ENCODE measurements around the gene PCDH9.

PCDH9 gene

GRCh38 chr13:67210208-67210607 is 19.9 kb downstream of the PCDH9 start:
- TF ChIP-seq, protein P1, sequence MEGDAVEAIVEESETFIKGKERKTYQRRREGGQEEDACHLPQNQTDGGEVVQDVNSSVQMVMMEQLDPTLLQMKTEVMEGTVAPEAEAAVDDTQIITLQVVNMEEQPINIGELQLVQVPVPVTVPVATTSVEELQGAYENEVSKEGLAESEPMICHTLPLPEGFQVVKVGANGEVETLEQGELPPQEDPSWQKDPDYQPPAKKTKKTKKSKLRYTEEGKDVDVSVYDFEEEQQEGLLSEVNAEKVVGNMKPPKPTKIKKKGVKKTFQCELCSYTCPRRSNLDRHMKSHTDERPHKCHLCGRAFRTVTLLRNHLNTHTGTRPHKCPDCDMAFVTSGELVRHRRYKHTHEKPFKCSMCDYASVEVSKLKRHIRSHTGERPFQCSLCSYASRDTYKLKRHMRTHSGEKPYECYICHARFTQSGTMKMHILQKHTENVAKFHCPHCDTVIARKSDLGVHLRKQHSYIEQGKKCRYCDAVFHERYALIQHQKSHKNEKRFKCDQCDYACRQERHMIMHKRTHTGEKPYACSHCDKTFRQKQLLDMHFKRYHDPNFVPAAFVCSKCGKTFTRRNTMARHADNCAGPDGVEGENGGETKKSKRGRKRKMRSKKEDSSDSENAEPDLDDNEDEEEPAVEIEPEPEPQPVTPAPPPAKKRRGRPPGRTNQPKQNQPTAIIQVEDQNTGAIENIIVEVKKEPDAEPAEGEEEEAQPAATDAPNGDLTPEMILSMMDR (IDR thresholded peaks at IDR 0.05; ENCODE audit: borderline replicate concordance, insufficient read depth, low read depth, low read length), result no peak
- no peak overlapping the region for H3K4me3 ChIP-seq (ENCODE audit: low read depth, low read length)

GRCh38 chr13:67208552-67208951 is 21.6 kb downstream of the PCDH9 start:
- TF ChIP-seq, protein P1 (IDR thresholded peaks at IDR 0.05; ENCODE audit: borderline replicate concordance, insufficient read depth, low read depth, low read length), result no peak
- no peak overlapping the region for H3K4me3 ChIP-seq (ENCODE audit: low read depth, low read length)

- TF ChIP-seq, protein P1 (IDR thresholded peaks at IDR 0.05; ENCODE audit: borderline replicate concordance, insufficient read depth, low read depth, low read length), result no peak
- H3K4me3 ChIP-seq (ENCODE audit: low read depth, low read length), result no peak overlapping the region
These were observed 25.4 kb downstream of the PCDH9 start for GRCh38 chr13:67204764-67205163.

DNA sequence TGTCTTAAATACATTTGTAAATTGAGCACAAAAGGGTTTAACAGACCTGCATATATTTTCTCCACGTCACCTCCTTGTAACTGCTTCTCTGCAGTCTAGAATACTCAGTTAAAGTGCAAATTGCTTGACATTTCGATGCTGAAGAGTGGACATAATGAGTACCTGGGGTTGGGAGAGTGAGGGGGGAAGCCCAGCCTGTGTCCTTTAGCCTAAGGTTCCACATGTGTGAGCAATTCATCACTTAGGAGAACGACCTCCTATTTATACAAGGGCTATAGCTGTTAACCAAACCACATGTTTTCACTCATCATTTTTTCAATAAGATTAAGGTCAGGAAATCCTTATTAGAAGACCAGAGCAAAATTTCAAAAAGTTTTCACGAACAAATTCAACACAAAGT is 29.5 kb downstream of the PCDH9 start:
- H3K4me3 ChIP-seq (ENCODE audit: low read depth, low read length), result no peak overlapping the region
- TF ChIP-seq, protein P1 (IDR thresholded peaks at IDR 0.05; ENCODE audit: borderline replicate concordance, insufficient read depth, low read depth, low read length), result no peak

DNA sequence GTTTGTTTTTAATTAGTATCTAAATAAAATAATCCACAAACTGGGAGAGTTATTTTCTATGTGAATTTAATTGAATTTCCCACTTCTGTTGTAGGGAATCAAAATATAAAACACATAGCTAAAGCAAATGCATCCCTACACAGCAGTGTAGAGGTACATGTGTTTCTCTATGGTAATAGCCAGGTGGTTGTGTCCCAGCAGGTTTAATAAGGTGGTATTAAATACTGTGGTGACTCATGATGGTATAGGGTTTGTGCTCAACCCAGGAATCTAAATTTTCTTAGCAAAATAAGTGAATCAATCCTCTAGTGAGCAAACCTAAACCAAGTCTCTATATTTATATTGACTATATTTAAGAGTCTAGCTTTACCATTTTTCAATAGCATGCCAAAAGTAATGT is 30.0 kb downstream of the PCDH9 start:
- no peak overlapping the region for H3K4me3 ChIP-seq (ENCODE audit: low read depth, low read length)
- TF ChIP-seq, protein P1 (IDR thresholded peaks at IDR 0.05; ENCODE audit: borderline replicate concordance, insufficient read depth, low read depth, low read length), result no peak

DNA sequence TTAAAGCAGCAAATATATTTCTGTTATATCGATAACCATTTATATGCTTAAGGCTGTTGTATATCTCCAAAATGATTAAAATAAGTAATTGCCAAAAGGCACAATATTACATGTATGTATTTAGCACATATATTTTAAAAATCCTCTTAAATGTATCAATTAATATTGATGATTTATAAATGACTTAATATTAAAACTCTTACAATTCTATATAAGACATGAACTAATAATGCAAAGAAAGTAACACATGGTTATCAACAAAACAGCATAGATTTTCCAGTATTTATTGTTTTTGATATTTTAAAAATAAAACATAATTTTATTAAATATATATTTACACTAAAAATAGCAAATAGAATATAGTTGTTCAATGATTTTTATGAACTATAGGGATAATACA is 32.4 kb downstream of the PCDH9 start:
- TF ChIP-seq, protein P1 (IDR thresholded peaks at IDR 0.05; ENCODE audit: borderline replicate concordance, insufficient read depth, low read depth, low read length), result no peak
- no peak overlapping the region for H3K4me3 ChIP-seq (ENCODE audit: low read depth, low read length)

DNA sequence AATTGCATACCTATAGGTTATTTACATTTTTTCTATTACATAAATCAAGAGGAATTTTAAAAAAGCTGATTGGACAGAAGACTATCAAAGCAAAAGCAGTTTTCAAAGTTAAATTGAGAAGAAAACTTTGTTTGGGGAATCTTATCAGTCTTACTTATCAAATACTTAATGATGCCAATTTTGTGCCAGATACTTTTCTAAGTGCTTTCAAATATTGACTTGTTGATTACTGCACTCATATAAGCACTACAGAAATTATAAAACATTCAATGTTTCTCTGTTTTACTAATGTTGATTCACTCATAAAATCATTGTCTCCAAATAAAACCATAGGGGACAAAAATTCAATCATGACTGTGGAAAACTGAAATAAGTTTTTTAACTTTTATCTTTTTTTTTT is 36.2 kb downstream of the PCDH9 start:
- TF ChIP-seq, protein P1 (IDR thresholded peaks at IDR 0.05; ENCODE audit: borderline replicate concordance, insufficient read depth, low read depth, low read length), result no peak
- H3K4me3 ChIP-seq (ENCODE audit: low read depth, low read length), result no peak overlapping the region
